ENCODE results near the gene PTTG2.

Gene PTTG2

GRCh38 chr4:37989398-37990260 is 29.4 kb downstream of the PTTG2 start:
- DNase-seq: no peak

DNA sequence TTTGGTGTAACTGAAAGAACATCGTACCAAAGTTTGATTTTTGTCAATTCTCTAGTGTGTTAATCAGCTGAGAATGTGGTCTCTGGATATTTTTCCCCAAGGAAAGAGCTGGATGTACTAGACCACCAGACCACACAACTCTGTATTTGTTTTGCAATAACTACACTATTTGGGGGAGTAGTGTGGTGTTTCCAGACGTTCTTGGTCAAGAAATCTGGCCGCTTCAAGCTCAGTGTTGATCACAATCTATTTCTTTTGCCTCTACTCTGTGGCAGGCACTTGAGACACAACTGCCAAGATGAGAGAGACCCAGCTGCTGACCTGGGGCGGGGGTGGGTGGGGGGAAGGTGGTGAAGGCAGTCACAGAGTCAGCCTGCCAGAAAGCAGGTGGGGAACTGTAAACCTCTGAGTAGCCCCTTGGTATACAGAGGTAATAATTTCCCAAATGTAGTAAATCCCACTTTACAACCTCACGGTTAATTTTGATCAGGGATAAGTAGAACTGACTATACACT is 30.6 kb downstream of the PTTG2 start:
- no peak for DNase-seq

DNA sequence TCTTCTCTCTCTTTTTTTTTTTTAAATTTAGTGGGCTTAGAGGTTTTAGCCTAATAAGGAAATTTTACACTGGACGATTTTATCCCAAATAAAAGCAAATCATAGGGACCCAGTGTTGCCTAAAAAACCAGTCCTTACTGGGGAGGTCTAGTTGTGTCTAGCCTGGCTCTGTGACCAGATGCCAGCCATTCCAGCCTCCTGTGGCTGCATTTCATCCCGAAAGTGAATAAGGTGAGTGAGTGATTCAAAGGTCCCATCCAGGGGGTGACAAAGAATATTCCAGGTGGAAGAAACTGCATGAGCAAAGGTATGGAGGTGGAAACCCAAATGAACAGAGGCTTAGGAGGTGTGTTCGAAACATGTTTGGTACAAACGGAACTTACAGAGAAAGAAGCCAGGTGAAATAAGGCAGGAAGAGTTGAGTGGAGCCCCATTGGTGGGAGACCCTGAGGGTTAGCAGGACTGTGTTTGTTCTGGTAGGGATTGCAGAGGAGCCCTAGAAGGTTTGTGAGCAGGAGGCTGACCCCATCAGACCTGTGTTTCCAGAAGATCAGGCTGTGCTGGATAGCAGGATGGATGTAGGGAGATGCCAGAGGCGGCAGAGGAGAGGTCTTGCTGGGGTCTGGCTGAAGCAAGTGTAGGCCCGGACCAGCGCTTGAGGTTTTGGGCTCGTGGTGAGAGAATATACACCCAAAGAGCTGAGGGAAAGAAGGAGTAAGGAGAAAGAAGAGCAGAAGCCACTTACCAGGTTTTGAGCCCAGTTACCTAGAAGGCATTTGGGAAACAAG is 31.6 kb downstream of the PTTG2 start:
- DNase-seq: no peak

GRCh38 chr4:37993806-37994205 is 33.6 kb downstream of the PTTG2 start:
- no peak for DNase-seq

GRCh38 chr4:37994569-37994968 is 34.4 kb downstream of the PTTG2 start:
- DNase-seq: no peak

DNA sequence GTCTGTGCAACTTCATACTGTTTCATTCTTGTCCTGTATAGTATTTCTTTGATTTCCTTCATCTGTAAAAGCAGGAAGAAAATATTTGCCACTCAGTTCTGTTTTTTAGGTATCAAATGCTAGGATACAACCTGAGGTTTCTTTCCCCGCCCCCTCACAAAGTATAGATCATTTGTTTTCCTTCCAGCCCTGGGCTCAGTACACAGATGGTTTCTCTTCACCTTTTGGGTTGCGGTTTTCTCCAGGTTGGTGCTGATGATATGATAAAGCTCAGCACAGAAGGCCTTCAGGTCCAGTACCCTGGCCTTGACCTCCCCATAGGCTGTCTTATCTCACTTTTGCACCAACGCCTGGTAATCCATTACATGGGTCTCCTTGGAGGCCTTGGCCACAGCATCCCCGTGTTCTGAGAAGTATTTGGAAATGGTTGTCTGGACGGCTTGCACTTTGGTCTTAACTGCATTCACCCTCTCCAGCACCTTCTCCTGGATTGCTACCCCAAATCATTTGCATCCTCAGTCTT is 35.2 kb downstream of the PTTG2 start:
- no peak for DNase-seq

- no peak for DNase-seq
Measured at GRCh38 chr4:37995981-37996775, 36.0 kb downstream of the PTTG2 start.

DNA sequence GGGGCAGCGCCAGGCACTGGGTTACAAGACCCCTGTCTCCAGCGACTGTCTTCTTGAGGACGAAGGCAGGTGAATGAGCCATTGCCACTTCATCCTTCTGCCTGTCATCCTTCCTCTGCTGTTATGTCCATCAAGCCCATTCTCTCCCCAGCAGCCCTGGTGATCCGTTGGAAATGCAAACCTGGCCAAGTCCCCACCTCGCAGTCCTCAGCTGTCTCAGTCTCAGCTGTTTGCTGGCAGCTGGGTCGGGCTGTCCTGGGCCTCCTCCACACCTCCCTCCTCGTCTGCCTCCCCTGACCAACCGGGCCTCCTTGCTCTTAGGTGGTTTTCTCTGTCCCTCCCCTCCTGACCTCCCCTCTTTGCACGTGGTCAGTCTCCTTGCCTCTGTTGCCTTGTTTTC is 38.0 kb downstream of the PTTG2 start:
- no peak for DNase-seq

DNA sequence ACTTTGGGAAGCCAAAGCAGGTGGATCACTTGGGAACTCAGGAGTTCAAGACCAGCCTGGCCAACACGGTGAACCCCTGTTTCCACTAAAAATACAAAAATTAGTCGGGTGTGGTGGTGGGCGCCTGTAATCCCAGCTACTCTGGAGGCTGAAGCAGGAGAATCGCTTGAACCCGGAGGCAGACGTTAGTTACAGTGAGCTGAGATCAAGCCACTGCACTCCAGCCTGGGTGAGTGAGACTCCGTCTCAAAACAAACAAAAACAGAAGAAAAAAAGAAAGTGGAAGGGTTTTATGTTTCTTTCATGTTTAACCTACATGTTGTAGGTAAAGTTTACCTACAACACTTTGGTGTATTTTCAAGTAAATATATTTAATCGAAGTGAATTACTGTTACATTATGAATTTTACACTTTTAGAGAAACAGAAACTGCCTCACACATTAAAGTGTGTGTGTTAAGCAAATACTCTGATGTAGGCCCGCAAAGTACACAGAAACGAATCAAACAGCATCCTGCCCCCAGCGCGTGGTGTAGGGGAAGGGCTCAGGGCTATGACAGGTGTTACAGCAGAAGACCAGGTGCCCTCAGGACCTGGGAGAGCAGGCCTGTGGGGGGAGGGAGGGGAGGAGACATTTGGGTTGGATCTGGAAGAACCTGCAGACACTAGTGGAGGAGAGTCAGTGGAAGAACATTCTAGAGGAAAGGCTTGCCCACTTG is 39.0 kb downstream of the PTTG2 start:
- DNase-seq: peak; percentile 68

- no peak for DNase-seq
Measured at GRCh38 chr4:37999965-38000364, 39.8 kb downstream of the PTTG2 start.

GRCh38 chr4:38001927-38002326 is 41.7 kb downstream of the PTTG2 start:
- DNase-seq: no peak

DNA sequence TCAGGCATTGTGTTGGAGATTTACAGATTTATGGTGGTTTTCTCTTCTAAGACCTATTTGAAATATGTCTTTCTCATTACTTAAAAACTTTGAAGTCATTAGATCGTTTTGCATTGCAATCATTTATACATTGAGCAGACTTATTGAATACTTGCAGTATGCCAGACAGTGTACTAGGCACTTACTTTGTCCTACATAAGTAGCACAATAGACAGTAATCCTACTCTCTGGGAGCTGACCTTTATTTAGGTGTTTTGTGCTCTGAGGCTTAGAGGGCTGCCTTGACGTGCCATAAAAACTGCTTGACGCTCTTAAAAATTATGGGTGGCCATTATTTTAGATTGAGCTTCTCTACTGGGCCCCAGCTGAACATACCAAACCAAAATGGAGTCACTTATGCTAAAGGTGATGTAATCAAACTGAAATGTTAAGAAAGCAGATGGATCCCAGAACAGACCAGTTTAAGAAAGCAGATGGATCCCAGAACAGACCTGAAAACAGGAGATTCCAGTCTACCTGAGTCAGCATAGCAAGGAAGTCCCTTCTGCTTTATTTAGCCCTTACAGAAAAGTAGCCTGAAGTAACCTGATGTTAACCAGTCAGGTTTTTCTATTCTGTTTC is 42.4 kb downstream of the PTTG2 start:
- no peak for DNase-seq

GRCh38 chr4:38003102-38003501 is 42.9 kb downstream of the PTTG2 start:
- no peak for DNase-seq

DNA sequence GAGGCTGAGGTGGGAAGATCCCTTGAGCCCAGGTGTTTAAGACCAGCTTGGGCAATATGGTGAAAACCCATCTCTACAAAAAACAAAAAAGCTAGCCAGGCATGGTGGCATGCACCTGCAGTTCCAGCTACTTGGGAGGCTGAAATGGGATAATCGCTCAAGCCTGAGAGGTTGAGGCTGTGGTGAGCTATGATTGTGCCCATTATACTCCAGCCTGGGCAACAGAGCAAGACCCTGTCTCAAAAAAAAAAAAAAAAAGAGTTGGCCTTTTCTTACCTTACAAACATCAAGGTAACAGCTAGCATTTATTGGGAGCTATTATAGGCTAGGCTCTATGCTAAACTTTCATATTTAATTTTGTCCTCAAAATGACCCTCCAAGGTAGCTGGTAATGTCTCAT is 43.4 kb downstream of the PTTG2 start:
- no peak for DNase-seq

DNA sequence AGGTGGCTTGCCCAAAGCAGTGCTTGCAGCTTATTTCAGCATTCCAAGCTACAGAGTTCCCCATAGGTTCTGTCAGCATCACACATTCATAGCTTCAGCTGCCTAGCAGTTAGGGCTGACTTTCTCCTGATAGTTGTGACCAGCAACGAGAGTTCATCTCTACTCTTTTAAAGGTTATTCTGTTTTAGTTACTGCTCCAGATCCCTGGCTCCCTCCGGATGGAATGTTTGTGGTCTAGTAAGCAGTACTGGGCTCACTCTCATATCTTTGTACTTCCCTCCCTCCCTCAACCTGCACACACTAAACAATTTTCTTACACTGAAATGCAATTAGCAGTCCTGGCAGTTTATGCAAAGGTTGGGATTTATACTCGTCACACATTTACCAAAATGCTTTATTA is 43.9 kb downstream of the PTTG2 start:
- no peak for DNase-seq

GRCh38 chr4:38004887-38005286 is 44.7 kb downstream of the PTTG2 start:
- DNase-seq: no peak

- no peak for DNase-seq
Measured at GRCh38 chr4:38005637-38006036, 45.4 kb downstream of the PTTG2 start.

GRCh38 chr4:38007645-38008044 is 47.4 kb downstream of the PTTG2 start:
- DNase-seq: no peak

DNA sequence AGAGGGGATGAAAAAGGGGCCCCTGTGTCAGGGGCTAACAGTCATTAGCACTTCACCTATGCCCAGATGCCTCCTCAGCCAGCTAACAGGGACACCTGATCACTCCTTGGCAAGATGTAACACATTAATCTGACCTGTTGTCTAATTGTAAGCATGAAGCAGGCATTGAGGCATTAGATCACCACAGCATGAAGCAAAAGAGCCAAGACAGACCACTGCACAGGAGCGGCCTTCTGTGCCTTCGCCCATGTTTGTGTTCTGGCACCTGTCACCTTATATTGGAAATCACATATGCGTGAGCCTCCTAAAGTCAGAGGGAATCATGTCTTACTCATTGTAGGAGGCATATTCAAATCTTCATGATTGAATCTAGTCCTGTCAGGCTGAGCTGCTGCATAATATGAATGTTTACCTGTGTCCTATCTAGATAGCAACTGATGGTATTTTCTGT is 48.4 kb downstream of the PTTG2 start:
- DNase-seq: no peak

- DNase-seq: no peak
Measured at GRCh38 chr4:38009421-38009820, 49.2 kb downstream of the PTTG2 start.

DNA sequence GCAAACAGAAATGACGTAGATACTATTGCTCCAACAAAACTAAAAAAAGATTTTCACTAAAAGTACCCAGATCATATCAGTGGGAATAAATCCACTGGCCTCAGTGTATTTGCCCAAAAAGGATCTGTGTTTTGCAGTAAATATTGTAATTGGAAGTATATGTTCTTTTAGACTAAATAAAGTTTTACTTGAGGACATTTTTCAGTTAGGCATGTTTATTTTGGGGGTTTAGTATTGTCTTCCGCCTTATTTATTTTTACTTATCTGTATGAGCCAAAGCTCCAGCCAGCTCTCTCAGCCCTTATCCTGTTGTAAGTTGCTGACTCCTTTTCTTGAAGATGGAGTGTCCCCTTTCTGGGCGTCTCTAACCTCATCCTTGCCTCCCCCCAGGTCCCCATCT is 49.8 kb downstream of the PTTG2 start:
- DNase-seq: no peak
